ENCODE measurements around the gene NPTX2.

Gene NPTX2

DNA sequence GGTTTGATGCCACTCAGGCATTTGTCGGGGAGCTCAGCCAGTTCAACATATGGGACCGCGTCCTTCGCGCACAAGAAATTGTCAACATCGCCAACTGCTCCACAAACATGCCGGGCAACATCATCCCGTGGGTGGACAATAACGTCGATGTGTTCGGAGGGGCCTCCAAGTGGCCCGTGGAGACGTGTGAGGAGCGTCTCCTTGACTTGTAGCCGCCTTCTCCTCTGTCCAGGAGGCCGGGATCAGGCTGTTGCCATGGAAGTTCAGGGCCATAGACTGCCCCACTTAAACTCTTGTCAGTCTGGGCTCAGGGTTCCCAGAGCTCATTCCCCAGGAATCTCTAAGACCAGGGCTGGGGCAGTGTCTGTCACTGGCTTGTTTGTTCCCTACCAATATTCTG lies 11.3 kb downstream of the NPTX2 start:
- Histone ChIP-seq H3K9ac (ENCODE audit: low read length) (no peak overlapping the region), H3K36me3 (replicated peaks; ENCODE audit: low read depth, low read length) (no peaks in the 10 kb centered on the region), H3K79me2 (ENCODE audit: low read length) (no peaks in the 10 kb centered on the region), H3K4me2 (ENCODE audit: low read length) (no peak overlapping the region), H3K4me3 (ENCODE audit: low read length) (no peak overlapping the region), H3K4me1 (ENCODE audit: low read length) (no peaks in the 10 kb centered on the region), H3K27me3 (ENCODE audit: low read depth, low read length) (peaks cover 16% of the 10 kb centered on the region; the same call in 1 of the 2 replicates), H3K9me3 (ENCODE audit: insufficient read depth, low read length) (no peaks in the 10 kb centered on the region), H2AFZ (ENCODE audit: low read depth, low read length) (no peak overlapping the region), H3K27ac (ENCODE audit: low read length) (no peak overlapping the region), H4K20me1 (ENCODE audit: insufficient read depth, low read length) (no peaks in the 10 kb centered on the region)
- TF ChIP-seq, protein P1, sequence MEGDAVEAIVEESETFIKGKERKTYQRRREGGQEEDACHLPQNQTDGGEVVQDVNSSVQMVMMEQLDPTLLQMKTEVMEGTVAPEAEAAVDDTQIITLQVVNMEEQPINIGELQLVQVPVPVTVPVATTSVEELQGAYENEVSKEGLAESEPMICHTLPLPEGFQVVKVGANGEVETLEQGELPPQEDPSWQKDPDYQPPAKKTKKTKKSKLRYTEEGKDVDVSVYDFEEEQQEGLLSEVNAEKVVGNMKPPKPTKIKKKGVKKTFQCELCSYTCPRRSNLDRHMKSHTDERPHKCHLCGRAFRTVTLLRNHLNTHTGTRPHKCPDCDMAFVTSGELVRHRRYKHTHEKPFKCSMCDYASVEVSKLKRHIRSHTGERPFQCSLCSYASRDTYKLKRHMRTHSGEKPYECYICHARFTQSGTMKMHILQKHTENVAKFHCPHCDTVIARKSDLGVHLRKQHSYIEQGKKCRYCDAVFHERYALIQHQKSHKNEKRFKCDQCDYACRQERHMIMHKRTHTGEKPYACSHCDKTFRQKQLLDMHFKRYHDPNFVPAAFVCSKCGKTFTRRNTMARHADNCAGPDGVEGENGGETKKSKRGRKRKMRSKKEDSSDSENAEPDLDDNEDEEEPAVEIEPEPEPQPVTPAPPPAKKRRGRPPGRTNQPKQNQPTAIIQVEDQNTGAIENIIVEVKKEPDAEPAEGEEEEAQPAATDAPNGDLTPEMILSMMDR (IDR thresholded peaks at IDR 0.05; ENCODE audit: low read depth, low read length), result no peak
- no peak for TF ChIP-seq EZH2phosphoT487 (IDR thresholded peaks at IDR 0.05; ENCODE audit: low read depth)

DNA sequence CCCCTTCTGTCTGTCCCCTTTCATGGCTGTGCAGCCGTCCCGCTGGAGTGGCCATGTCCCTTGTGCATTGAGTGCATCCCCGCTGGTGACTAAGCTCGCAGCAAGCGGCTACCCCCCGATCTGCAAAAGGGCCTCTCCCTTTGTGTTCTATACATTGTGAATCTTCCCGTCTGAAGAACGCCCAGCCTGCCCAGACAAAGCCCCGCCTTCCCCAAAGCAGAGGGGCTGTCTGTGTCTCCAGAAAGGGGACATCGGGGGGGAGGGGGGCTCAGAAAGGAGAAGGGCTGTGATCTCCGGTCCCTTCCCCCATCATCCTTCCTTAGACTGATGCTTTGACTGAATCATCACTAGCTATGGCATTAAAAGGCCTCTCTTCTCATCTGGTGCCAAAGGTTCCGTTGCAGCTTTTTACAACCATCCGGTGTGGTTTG lies 11.9 kb downstream of the NPTX2 start:
- H3K4me2 ChIP-seq (ENCODE audit: low read length), result no peak overlapping the region
- no peaks in the 10 kb centered on the region for H3K9me3 ChIP-seq (ENCODE audit: insufficient read depth, low read length)

DNA sequence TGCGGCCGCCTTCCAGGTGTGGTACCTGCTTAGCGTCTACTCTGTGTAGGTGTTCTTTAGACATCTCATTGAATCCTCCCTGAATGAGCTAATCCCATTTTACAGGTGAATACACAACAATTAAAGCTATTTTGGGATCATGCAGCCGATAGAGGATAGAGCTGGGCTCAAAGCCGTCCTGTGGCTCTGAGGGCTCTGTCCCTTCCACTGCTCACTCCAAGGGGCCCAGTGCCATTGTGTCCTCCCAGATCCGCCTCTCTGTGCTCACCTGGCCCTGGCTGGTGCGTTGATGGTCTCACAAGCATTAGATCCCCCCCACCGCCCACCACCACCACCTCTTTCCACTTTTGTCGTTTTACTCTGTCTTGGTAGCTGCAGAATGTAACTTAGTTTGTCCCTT lies 13.1 kb downstream of the NPTX2 start:
- TF ChIP-seq, protein P1 (IDR thresholded peaks at IDR 0.05; ENCODE audit: low read depth, low read length), result no peak
- no peak for TF ChIP-seq EZH2phosphoT487 (IDR thresholded peaks at IDR 0.05; ENCODE audit: low read depth)
- H3K27ac ChIP-seq (ENCODE audit: low read length), result no peak overlapping the region

More for the DNA sequence above, 11.9 kb downstream of the NPTX2 start:
- Histone ChIP-seq H3K79me2 (ENCODE audit: low read length) (no peaks in the 10 kb centered on the region), H3K9ac (ENCODE audit: low read length) (no peak overlapping the region), H3K4me1 (ENCODE audit: low read length) (no peaks in the 10 kb centered on the region), H4K20me1 (ENCODE audit: insufficient read depth, low read length) (no peaks in the 10 kb centered on the region), H3K27me3 (ENCODE audit: low read depth, low read length) (peaks cover 16% of the 10 kb centered on the region; the same call in 1 of the 2 replicates), H3K36me3 (replicated peaks; ENCODE audit: low read depth, low read length) (no peaks in the 10 kb centered on the region), H2AFZ (ENCODE audit: low read depth, low read length) (no peak overlapping the region), H3K27ac (ENCODE audit: low read length) (no peak overlapping the region), H3K4me3 (ENCODE audit: low read length) (no peak overlapping the region)
- TF ChIP-seq EZH2phosphoT487 (IDR thresholded peaks at IDR 0.05; ENCODE audit: low read depth), result no peak
- TF ChIP-seq, protein P1 (IDR thresholded peaks at IDR 0.05; ENCODE audit: low read depth, low read length), result no peak

DNA sequence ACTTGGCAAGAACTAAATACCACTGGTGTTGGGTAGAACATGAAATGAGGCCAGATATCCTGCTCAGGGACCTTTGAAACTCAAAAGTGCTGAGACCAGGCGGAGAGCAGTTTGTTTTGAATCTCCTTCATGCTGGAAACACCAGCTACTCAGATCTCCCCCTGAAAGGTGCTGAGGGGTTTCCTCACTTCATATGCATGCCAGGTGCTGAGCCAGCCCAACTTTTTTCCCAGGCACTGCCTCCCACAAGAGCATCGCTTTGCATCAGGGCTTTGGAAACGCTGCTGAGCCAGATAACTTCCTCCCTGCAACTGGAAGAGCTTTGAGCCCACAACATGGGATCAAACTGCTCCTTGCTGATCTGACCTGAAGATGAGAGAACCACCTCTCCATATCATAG lies 13.7 kb downstream of the NPTX2 start:
- Histone ChIP-seq H3K4me2 (ENCODE audit: low read length) (no peak overlapping the region), H3K27me3 (ENCODE audit: low read depth, low read length) (peaks cover 16% of the 10 kb centered on the region; the same call in 1 of the 2 replicates), H3K4me3 (ENCODE audit: low read length) (no peak overlapping the region), H3K79me2 (ENCODE audit: low read length) (no peaks in the 10 kb centered on the region), H2AFZ (ENCODE audit: low read depth, low read length) (no peak overlapping the region), H3K36me3 (replicated peaks; ENCODE audit: low read depth, low read length) (no peaks in the 10 kb centered on the region), H3K27ac (ENCODE audit: low read length) (no peak overlapping the region), H3K9ac (ENCODE audit: low read length) (no peak overlapping the region), H3K9me3 (ENCODE audit: insufficient read depth, low read length) (no peaks in the 10 kb centered on the region), H4K20me1 (ENCODE audit: insufficient read depth, low read length) (no peaks in the 10 kb centered on the region), H3K4me1 (ENCODE audit: low read length) (no peaks in the 10 kb centered on the region)
- no peak for TF ChIP-seq EZH2phosphoT487 (IDR thresholded peaks at IDR 0.05; ENCODE audit: low read depth)
- TF ChIP-seq, protein P1 (IDR thresholded peaks at IDR 0.05; ENCODE audit: low read depth, low read length), result no peak

More for the DNA sequence above, 13.1 kb downstream of the NPTX2 start:
- Histone ChIP-seq H3K79me2 (ENCODE audit: low read length) (no peaks in the 10 kb centered on the region), H3K9me3 (ENCODE audit: insufficient read depth, low read length) (no peaks in the 10 kb centered on the region), H3K4me1 (ENCODE audit: low read length) (no peaks in the 10 kb centered on the region), H3K27me3 (ENCODE audit: low read depth, low read length) (peaks cover 16% of the 10 kb centered on the region; the same call in 1 of the 2 replicates), H2AFZ (ENCODE audit: low read depth, low read length) (no peak overlapping the region), H4K20me1 (ENCODE audit: insufficient read depth, low read length) (no peaks in the 10 kb centered on the region), H3K4me3 (ENCODE audit: low read length) (no peak overlapping the region), H3K4me2 (ENCODE audit: low read length) (no peak overlapping the region), H3K36me3 (replicated peaks; ENCODE audit: low read depth, low read length) (no peaks in the 10 kb centered on the region), H3K9ac (ENCODE audit: low read length) (no peak overlapping the region)
